ENCODE measurements around the gene HSD11B1L. TPM values are rescaled to one million over a fixed set of nuclear protein-coding genes. Genes with fewer than 3 reads are reported as not detected.

Gene HSD11B1L
- total RNA-seq, 1 donor from 2014 or later = 10.3 TPM

GRCh38 chr19:5676772-5677105 lies 4.1 kb upstream of the HSD11B1L start:
- intact Hi-C loops (cut with DNase I) = no loop called here
- TF ChIP-seq POLR2AphosphoS5 (IDR thresholded peaks at IDR 0.05; ENCODE audit: insufficient read depth in 1 of 2, low read depth in 1 of 2) (no peak), POLR2A (IDR thresholded peaks at IDR 0.05) (no peak)
- TF ChIP-seq, protein P1, sequence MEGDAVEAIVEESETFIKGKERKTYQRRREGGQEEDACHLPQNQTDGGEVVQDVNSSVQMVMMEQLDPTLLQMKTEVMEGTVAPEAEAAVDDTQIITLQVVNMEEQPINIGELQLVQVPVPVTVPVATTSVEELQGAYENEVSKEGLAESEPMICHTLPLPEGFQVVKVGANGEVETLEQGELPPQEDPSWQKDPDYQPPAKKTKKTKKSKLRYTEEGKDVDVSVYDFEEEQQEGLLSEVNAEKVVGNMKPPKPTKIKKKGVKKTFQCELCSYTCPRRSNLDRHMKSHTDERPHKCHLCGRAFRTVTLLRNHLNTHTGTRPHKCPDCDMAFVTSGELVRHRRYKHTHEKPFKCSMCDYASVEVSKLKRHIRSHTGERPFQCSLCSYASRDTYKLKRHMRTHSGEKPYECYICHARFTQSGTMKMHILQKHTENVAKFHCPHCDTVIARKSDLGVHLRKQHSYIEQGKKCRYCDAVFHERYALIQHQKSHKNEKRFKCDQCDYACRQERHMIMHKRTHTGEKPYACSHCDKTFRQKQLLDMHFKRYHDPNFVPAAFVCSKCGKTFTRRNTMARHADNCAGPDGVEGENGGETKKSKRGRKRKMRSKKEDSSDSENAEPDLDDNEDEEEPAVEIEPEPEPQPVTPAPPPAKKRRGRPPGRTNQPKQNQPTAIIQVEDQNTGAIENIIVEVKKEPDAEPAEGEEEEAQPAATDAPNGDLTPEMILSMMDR (IDR thresholded peaks at IDR 0.05) = no peak
- Histone ChIP-seq H3K9me3 (no peaks in the 10 kb centered on the region), H3K4me3 (no peak overlapping the region), H3K4me1 (peaks cover 21% of the 10 kb centered on the region), H3K36me3 (no peaks in the 10 kb centered on the region), H3K27me3 (no peaks in the 10 kb centered on the region), H3K27ac (no peak overlapping the region)
- DNase-seq (ENCODE audit: extremely low spot score in 2 of 2) = no peak

GRCh38 chr19:5677136-5677535 lies 3.7 kb upstream of the HSD11B1L start:
- Histone ChIP-seq H3K9me3 (no peaks in the 10 kb centered on the region), H3K27ac (no peak overlapping the region), H3K4me1 (peaks cover 21% of the 10 kb centered on the region), H3K27me3 (no peaks in the 10 kb centered on the region), H3K4me3 (no peak overlapping the region), H3K36me3 (no peaks in the 10 kb centered on the region)
- DNase-seq (ENCODE audit: extremely low spot score in 2 of 2) = no peak
- intact Hi-C loops (cut with DNase I) = no loop called here
- TF ChIP-seq, protein P1 (IDR thresholded peaks at IDR 0.05) = no peak
- TF ChIP-seq POLR2AphosphoS5 (IDR thresholded peaks at IDR 0.05; ENCODE audit: insufficient read depth in 1 of 2, low read depth in 1 of 2) (no peak), POLR2A (IDR thresholded peaks at IDR 0.05) (no peak)

DNA sequence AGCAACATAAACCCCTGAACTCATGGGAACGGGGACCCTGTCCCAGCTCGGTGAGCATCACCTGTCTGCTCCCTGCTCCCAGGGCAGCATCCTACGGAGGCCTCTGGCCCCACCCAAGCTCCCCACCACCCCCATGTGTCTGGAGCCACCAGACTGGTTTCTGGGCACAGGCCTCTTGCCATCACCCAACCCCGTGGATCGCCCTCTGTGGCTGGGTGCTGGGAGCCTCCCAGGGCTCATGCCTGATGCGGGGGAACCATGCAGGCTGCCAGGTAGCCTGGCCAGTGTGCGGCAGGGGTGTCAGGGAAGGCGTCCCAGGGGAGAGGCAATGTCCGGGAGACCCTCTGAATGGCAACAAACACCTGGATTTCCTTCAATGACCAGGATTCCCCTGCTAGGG lies 3.2 kb upstream of the HSD11B1L start:
- intact Hi-C loops (cut with DNase I) = no loop called here
- no peak overlapping the region for H3K4me3 ChIP-seq
- no peaks in the 10 kb centered on the region for H3K9me3 ChIP-seq
- no peak for TF ChIP-seq POLR2A (IDR thresholded peaks at IDR 0.05)
- H3K27me3 ChIP-seq = no peaks in the 10 kb centered on the region
- H3K4me1 ChIP-seq = peaks cover 21% of the 10 kb centered on the region
- no peak for DNase-seq (ENCODE audit: extremely low spot score in 2 of 2)
- H3K36me3 ChIP-seq = no peaks in the 10 kb centered on the region
- H3K27ac ChIP-seq = no peak overlapping the region

- H3K36me3 ChIP-seq = no peaks in the 10 kb centered on the region
- no peaks in the 10 kb centered on the region for H3K9me3 ChIP-seq
- no peak overlapping the region for H3K4me3 ChIP-seq
- TF ChIP-seq POLR2A (IDR thresholded peaks at IDR 0.05) = no peak
- peaks cover 21% of the 10 kb centered on the region for H3K4me1 ChIP-seq
- no peaks in the 10 kb centered on the region for H3K27me3 ChIP-seq
- intact Hi-C loops (cut with DNase I) = no loop called here
- H3K27ac ChIP-seq = no peak overlapping the region
- DNase-seq (ENCODE audit: extremely low spot score in 2 of 2) = no peak
Observed at GRCh38 chr19:5678071-5678718, 2.6 kb upstream of the HSD11B1L start.

- Histone ChIP-seq H3K27me3 (no peaks in the 10 kb centered on the region), H3K4me1 (peaks cover 21% of the 10 kb centered on the region), H3K27ac (peak overlapping the region; percentile 90), H3K36me3 (no peaks in the 10 kb centered on the region), H3K4me3 (peak overlapping the region; percentile 85 to 96), H3K9me3 (no peaks in the 10 kb centered on the region)
- DNase-seq (ENCODE audit: extremely low spot score in 2 of 2) = no peak
- intact Hi-C loops (cut with DNase I) = no loop called here
- TF ChIP-seq POLR2A (IDR thresholded peaks at IDR 0.05) = no peak
- no peak for TF ChIP-seq POLR2AphosphoS5 (IDR thresholded peaks at IDR 0.05; ENCODE audit: insufficient read depth in 1 of 2, low read depth in 1 of 2)
- TF ChIP-seq, protein P1 (IDR thresholded peaks at IDR 0.05) = no peak
Observed at GRCh38 chr19:5679289-5680083, 1.3 kb upstream of the HSD11B1L start.

DNA sequence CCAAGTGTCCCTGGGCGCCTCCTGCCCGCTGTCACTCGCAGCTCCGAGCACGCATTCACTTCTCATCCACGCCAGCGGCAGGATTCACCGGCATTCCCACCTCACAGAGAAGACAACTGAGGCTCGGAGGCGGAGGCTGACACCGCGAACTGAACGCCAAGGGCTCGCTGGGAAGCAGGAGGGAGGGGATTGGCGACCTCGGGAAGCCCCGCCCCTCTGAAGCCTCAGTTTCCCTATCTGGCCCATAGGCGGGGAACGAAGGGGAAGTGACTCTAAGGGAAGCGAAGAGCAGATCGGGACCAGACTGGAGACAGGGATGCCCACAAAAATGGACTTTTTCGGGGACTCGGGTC lies 767 bp upstream of the HSD11B1L start:
- no peak for DNase-seq (ENCODE audit: extremely low spot score in 2 of 2)
- Histone ChIP-seq H3K27ac (peak overlapping the region; percentile 90), H3K9me3 (no peaks in the 10 kb centered on the region), H3K4me3 (peak overlapping the region; percentile 85 to 96), H3K27me3 (no peaks in the 10 kb centered on the region), H3K4me1 (peaks cover 21% of the 10 kb centered on the region), H3K36me3 (no peaks in the 10 kb centered on the region)
- TF ChIP-seq, protein P1 (IDR thresholded peaks at IDR 0.05) = peak in 1 of 3 experiments; percentile 5
- TF ChIP-seq POLR2A (IDR thresholded peaks at IDR 0.05) (no peak), POLR2AphosphoS5 (IDR thresholded peaks at IDR 0.05; ENCODE audit: insufficient read depth in 1 of 2, low read depth in 1 of 2) (no peak)
- intact Hi-C loops (cut with DNase I) = no loop called here

Measured in vagina (tissue), 2 donors.